NCI-H526 (cell line): Measurements from ENCODE around the gene DNTT.
"Not testable (repeated sequence)": the region's sequence is repeated elsewhere in the genome, so short reads cannot be mapped to it uniquely, and the experiment has no call there.

Source experiments
- DNase-seq, 2 experiments: peaks; one replicate each; lab custom pipeline; 2025; lab: John Stamatoyannopoulos, UW

Gene DNTT

GRCh38 chr10:96276426-96276825 lies 27.8 kb upstream of the DNTT start:
- no peak for DNase-seq

GRCh38 chr10:96276831-96277230 lies 27.4 kb upstream of the DNTT start:
- no peak for DNase-seq

- DNase-seq = no peak
Observed at GRCh38 chr10:96279191-96279641, 25.0 kb upstream of the DNTT start.

GRCh38 chr10:96280859-96281258 lies 23.4 kb upstream of the DNTT start:
- DNase-seq = no peak

GRCh38 chr10:96281444-96282029 lies 22.7 kb upstream of the DNTT start:
- DNase-seq = no peak

- no peak for DNase-seq
Observed at GRCh38 chr10:96283351-96283750, 20.9 kb upstream of the DNTT start.

GRCh38 chr10:96283756-96284155 lies 20.5 kb upstream of the DNTT start:
- no peak for DNase-seq

GRCh38 chr10:96285331-96285752 lies 18.9 kb upstream of the DNTT start:
- DNase-seq = no peak

GRCh38 chr10:96287392-96288105 lies 16.7 kb upstream of the DNTT start:
- peak; percentile 43 to 52 for DNase-seq

GRCh38 chr10:96288151-96288621 lies 16.0 kb upstream of the DNTT start:
- no peak for DNase-seq

- no peak for DNase-seq
Observed at GRCh38 chr10:96289218-96289910, 14.9 kb upstream of the DNTT start.

GRCh38 chr10:96290368-96291133 lies 13.7 kb upstream of the DNTT start:
- no peak for DNase-seq

GRCh38 chr10:96292971-96293920 lies 11.0 kb upstream of the DNTT start:
- DNase-seq = peak in 1 of 2 experiments; percentile 55

- DNase-seq = no peak
Observed at GRCh38 chr10:96295475-96295874, 8.8 kb upstream of the DNTT start.

- no peak for DNase-seq
Observed at GRCh38 chr10:96297486-96297885, 6.7 kb upstream of the DNTT start.

GRCh38 chr10:96298362-96298761 lies 5.9 kb upstream of the DNTT start:
- DNase-seq = no peak

- DNase-seq = no peak
Observed at GRCh38 chr10:96299383-96299782, 4.9 kb upstream of the DNTT start.

- no peak for DNase-seq
Observed at GRCh38 chr10:96301616-96302015, 2.6 kb upstream of the DNTT start.

- no peak for DNase-seq
Observed at GRCh38 chr10:96305019-96305418, 785 bp downstream of the DNTT start.

GRCh38 chr10:96306516-96306915 lies 2.3 kb downstream of the DNTT start:
- peak in 1 of 2 experiments; percentile 28 for DNase-seq

- DNase-seq = not testable (repeated sequence)
Observed at GRCh38 chr10:96308854-96309253, 4.6 kb downstream of the DNTT start.
